ENCODE results near the gene MAD1L1.
"Not testable (repeated sequence)": the region's sequence is repeated elsewhere in the genome, so short reads cannot be mapped to it uniquely, and the experiment has no call there.

MAD1L1 gene

GRCh38 chr7:1843271-1843861 lies 389.4 kb downstream of the MAD1L1 start:
- DNase-seq = no peak

DNA sequence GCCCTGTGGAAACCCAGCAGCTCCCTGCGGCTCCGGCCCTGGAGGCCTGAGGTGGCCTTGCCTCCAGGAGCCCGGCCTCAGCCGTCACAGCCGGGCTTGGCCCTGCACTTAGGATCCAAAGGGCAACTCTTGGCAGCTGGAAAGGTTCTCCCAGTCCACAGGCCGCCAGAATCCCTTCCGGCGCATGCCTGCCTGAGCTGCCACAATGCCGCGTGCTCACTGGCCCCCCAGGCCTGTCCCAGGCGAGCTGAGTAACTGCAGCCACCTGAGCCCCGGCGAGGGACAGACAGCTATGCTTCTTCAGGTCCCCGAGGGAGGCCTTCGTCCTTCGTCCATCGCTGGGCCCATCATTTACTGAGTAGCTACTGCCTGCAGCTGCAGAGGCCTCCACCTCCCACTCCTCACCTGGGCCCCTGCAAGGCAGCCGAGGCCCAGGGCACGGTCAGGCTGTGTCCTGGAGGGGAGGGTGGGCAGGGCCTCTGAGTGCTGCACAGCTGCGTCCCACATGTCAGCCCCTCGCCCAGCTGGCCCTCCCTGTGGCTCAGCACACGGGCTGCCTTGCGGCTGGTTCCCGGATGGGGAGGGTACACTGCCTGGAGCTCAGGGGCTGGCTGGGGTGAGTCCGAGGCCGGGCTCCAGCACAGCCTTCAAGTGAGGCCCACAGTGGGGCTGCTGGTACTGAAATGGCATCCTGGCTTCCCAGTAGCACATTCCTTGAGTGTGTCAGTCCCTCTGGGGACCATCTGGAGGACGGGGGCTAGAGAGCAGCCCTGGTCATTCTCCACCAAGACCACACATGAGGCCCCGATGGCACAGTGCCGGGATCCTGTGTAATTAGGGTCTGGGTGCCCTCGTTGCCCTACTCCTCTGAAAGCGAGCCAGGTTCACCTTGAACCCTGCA lies 390.2 kb downstream of the MAD1L1 start:
- no peak for DNase-seq

GRCh38 chr7:1841286-1842021 lies 391.3 kb downstream of the MAD1L1 start:
- DNase-seq = not testable (repeated sequence)

GRCh38 chr7:1840744-1841143 lies 392.0 kb downstream of the MAD1L1 start:
- DNase-seq = not testable (repeated sequence)

GRCh38 chr7:1839701-1840100 lies 393.0 kb downstream of the MAD1L1 start:
- DNase-seq = no peak

- not testable (repeated sequence) for DNase-seq
Observed at GRCh38 chr7:1838911-1839531, 393.7 kb downstream of the MAD1L1 start.

- DNase-seq = not testable (repeated sequence)
Observed at GRCh38 chr7:1838544-1838872, 394.2 kb downstream of the MAD1L1 start.

DNA sequence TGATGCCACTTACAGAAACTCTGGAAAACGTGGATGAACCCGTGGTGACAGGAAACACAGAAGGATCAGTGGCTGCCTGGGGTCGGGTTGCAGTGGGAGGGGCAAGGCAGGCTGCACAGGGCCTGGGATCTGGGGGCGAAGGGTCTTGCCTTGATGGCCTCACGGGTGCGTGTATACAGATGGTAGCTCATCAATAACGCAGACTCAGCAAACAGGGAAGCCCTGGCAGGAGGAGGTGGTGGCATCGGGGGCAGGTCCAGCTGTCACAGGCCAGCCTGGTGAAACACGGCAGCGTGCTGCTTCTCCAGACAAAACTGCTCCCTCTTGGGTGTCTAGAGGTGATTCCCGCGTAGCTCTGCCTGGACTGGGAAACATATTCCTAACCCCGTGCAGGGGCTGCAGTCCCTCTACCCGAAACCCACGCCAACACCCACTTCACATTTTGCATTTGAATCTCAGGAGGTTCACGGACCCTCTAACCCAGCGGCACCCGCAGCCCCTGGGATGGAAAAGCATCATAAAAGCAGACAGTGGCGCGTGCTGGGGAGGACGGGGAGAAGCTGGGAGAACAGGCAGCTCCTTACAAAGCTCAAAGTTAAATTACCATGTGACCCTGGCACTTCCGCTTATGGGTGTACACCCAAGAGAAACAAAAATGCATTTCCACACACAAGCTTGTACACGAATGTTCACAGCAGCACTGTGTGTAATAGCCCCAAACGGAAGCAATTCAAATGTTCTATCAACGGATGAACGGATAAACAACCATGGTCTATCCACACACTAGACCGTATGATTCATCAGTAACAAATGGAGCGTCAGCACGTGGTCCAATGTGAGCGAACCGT lies 394.8 kb downstream of the MAD1L1 start:
- not testable (repeated sequence) for DNase-seq

DNA sequence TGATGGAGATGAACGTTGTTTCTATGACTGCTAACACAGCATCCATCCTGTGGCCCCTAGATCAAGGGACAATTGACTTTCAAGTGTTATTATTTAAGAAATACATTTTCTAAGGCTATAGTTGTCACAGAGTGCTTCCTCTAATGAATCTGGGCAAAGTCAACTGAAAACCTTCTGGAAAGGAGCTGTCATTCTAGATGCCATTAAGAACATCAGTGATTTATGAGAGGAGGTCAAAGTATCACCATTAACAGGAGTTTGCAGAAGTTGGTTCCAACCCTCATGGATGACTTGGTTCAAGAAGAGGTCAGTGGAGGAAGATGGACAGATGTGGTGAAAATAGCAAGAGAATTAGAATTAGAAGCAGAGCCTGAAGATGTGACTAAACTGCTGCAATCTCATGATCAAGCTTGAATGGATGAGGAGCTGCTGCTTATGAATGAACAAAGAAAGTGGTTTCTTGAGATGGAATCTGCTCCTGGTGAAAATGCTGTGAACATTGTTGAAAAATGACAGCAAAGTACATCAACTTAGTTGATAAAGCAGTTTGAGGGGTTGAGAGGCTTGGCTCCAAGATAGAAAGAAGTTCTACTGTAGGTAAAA lies 400.7 kb downstream of the MAD1L1 start:
- not testable (repeated sequence) for DNase-seq

DNA sequence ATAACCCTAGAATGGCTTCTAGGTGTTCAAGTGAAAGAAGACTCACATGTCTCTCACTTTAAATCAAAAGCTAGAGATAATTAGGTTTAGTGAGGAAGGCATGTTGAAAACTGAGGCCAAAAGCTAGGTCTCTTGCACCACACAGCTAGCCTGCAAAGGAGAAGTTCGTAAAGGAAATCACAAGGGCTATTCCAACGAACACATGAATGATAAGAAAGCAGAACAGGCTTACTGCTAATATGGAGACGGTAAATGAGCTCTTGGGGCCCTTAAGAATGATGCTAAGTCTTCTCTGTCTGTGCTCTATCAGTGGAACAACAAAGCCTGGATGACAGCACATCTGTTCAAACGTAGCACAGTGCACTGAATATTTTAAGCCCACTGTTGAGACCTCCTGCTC lies 401.3 kb downstream of the MAD1L1 start:
- not testable (repeated sequence) for DNase-seq

- not testable (repeated sequence) for DNase-seq
Observed at GRCh38 chr7:1829668-1830067, 403.1 kb downstream of the MAD1L1 start.

- no peak for DNase-seq
Observed at GRCh38 chr7:1829111-1829510, 403.6 kb downstream of the MAD1L1 start.

- DNase-seq = not testable (repeated sequence)
Observed at GRCh38 chr7:1828170-1828569, 404.6 kb downstream of the MAD1L1 start.

DNA sequence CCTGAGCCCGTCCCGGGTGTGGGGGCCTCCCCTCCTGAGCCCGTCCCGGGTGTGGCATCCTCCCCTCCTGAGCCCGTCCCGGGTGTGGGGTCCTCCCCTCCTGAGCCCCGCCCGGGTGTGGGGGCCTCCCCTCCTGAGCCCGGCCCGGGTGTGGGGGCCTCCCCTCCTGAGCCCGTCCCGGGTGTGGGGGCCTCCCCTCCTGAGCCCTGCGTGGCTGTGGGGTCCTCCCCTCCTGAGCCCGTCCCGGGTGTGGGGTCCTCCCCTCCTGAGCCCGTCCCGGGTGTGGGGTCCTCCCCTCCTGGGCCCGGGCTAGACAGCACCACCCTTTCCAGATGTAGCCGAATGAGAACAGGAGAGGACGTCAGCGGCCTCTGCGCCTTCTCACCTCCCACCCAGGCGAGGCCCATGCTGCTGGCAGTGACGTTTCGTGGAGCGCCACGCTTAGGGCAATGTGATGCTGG lies 405.2 kb downstream of the MAD1L1 start:
- DNase-seq = not testable (repeated sequence)

- not testable (repeated sequence) for DNase-seq
Observed at GRCh38 chr7:1826931-1827330, 405.8 kb downstream of the MAD1L1 start.

GRCh38 chr7:1825897-1826741 lies 406.6 kb downstream of the MAD1L1 start:
- DNase-seq = no peak

- not testable (repeated sequence) for DNase-seq
Observed at GRCh38 chr7:1825647-1825896, 407.2 kb downstream of the MAD1L1 start.

GRCh38 chr7:1824882-1825646 lies 407.7 kb downstream of the MAD1L1 start:
- not testable (repeated sequence) for DNase-seq

GRCh38 chr7:1824151-1824881 lies 408.4 kb downstream of the MAD1L1 start:
- peak; percentile 24 for DNase-seq

All from activated CD4-positive, alpha-beta T cell treated with anti-CD3 and anti-CD28 coated beads for 1 hour (primary cell).